ENCODE results near the gene HAND1.

The HAND1 gene

DNA sequence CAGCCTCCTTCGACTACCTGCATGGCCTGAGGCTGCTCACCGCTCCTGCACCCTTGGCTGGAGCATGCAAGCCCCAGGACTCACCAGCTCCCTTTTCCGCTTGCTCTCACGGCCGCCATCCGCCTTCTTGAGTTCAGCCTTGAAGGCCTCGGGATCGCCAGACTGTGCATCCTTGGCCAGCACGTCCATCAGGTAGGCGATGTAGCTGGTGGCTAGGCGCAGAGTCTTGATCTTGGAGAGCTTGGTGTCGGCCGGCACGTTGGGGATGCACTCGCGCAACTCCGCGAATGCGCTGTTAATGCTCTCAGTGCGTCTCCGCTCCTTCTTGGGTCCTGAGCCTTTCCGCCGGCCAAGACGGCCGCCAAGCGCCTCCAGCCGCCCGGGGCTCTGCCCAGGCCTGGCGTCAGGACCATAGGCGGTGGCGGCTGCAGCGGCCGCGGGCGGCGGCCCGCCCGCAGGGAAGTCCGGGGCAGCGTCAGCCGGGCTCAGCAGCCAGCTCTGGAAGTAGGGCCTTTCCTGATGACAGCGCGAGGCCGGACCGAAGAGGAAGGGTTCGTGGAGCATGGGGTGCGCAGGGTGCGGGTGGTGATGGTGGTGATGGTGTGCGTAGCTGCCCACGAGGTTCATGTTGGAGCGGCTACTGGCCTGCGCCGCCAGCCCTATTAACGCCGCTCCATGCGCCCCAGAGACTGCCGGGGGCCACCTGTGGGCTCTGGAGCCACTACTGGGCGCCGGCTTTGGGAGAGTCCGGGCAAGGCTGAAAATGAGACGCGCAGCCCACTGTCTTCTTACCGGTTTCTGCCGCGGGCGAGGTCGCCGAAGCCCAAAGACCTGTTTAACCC lies 424 bp downstream of the HAND1 start:
- DNase-seq, result no peak

DNA sequence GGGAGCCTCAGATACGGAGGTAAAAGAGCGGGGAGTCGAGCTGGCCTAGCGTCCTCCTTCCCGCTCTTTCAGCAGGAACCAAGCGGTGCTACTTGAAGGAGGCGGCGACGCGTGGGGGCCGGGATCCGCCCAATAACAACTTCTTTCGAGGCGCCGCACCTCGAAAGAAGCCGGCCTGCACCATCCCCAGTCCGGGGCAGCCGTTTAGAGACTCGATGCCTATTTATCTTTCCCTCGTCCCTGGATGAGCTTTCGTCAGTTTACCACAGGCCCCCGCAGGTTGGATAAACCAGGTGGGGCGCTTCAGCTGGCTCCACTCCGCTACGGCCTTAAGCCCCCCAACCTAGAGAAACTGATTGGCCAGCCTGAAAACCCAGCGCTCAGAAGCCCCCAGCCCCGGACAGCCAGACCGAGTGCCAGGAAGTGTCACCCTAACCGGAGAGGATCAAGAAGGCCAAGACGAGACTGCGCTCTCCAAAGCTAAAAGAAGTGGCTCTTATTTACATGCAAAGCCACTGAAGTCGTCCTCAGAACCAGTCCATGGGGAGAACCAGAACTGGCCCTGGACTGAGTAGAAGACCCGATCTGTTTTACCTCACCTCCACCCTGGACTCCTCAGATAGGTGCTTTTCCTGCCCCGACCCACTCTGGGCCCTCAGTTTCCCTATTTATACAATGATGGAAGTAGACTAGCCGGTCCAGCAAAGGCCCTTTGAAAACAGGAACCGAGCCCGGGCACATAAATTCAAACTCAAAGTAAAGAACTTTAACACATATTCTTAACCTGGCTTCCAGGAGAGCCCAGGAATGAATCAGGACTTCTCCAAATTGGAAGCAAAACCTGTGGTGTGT lies 1.4 kb downstream of the HAND1 start:
- DNase-seq, result no peak

DNA sequence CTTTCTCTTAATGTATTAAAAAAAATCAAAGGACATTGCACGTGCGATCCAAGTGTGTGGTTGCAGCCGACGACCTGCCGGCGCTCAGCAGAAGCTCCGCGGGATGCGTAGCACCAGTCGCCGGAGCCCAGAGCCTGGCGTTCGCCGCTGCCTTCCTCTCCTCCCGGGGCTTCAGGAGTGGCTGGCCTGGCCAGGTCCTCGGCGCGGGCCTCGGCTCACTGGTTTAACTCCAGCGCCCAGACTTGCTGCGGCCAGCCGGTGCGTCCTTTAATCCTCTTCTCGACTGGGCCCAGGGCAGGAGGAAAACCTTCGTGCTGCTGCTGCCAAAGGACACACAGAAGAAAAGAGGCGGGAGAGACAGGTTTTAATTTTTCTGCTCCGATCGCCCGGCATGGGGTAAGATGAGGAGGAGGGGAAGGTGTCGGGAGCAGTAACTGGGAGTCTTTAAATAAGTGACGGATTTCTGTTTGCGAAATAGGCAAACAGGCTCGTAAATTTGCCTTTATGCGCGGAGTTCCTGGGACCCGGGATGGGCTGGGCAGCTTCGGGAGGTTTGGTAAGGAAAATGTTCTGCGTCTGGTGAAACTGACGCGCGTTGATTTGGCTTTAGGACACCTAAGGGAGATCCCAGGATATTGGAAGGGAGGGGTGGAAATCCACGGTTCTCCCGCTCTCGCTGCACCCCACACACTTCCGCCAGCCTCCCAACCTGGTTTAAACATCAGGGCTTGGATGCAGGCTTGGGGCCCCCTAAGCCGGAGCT lies 2.3 kb downstream of the HAND1 start:
- DNase-seq, result no peak

DNA sequence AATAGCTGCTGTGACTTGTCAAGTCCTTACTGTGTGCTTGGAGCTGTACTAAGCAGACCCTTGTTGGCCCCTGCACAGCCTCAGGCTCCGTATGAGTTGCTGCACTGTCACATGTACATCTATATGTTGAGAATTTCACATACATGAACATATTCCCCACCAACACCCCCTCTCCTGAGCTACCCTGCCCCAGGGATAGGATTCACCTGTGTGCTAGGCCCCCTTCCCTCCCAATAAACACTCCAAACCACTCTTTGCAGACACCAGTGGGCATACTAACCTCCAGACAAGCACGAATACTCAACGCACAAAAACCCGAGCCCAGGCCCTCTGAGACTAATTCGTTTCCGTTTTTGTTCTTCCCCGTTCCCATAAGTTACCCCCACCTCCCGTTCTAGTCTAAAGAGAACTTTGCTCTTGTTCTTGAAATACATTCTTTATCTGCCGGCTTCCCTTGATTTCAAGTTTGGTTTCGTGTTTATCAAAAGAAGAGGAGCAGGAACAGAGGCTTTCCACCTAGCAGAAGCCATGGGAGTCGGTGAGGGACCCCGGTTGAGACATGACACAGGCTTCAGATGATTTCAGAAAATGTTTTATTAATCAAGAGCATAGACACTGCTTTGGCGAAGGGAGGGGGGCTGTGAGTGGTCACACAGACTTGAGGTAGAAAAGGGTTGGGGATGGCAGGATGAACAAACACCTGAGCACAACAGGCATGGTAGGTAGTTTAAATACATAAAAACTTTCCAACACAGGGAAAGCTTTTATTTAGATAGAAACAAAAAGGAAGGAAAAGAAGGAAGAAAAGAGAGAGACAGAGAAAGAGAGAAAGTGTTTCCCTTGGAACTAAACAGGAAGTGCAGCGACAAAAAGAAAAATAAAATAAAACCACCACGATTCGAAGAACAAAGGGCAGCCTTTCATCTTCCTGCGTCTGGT lies 3.4 kb downstream of the HAND1 start:
- no peak for DNase-seq

DNA sequence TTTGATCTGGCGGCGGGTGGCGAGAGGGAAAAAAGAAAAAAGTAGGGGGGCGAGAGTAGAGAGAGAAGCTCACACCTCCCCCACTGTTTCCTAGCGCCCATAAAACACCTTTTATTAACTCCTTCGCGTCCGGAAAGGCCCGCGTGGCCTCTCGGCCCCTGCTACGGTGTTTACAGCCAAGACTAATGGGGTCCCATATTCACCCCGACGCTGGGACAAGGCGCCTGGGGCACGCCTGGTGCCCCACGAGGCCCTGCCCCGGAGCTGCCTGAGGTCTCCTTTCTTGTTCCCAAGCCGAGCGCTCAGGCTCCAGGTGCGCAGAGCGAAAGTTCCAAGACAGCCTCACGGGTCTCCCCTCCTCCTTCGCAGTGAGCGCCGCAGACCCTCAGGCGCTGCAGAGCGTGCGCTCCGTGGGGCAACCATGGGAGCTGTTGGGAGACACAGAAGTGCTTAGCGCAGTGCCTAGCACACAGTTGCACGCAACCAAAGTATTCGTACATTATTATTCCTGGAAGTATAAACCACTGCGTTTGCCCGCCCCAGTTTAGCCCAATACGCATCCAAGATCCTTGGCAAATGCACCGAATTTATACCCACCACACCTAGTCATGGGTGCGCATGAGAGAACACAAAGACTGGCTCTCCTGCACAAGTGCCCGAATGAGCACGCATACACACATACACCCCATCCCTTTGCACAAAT lies 4.3 kb downstream of the HAND1 start:
- DNase-seq, result no peak

DNA sequence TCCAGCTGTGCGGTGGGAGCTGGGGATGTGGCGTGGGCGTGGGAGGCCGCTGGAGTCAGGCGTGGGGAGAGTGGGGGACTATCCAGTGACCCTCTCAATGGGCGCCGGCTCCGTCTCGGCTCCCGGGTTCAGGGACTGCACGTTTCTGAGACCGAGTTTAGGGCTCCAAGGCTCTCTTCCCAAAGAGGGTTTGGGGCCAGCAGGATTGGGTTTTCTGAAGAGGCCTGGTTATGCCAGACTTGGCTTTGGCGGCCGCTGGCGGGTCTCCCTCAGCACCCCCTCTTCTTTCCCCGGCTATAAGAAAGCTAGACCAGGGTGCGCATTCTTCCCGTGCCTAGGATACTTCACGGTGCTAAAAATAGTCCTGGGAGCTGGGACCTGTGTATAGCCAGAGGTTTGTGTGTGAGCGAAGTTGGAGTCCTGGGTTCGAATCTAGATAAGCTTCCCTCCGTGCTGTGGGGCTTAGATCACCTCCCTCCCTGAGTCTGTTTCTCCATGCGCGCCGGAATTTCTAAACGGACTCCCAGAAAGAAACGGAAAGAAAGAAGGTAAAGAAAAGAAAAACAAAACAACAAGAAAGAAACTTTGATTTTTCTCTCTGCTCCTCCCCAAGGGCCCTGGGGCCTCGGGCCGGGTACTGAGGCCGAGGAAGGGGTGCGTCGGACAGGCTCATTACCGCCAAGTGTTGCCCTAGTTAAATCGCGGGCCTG lies 5.0 kb downstream of the HAND1 start:
- DNase-seq, result no peak

DNA sequence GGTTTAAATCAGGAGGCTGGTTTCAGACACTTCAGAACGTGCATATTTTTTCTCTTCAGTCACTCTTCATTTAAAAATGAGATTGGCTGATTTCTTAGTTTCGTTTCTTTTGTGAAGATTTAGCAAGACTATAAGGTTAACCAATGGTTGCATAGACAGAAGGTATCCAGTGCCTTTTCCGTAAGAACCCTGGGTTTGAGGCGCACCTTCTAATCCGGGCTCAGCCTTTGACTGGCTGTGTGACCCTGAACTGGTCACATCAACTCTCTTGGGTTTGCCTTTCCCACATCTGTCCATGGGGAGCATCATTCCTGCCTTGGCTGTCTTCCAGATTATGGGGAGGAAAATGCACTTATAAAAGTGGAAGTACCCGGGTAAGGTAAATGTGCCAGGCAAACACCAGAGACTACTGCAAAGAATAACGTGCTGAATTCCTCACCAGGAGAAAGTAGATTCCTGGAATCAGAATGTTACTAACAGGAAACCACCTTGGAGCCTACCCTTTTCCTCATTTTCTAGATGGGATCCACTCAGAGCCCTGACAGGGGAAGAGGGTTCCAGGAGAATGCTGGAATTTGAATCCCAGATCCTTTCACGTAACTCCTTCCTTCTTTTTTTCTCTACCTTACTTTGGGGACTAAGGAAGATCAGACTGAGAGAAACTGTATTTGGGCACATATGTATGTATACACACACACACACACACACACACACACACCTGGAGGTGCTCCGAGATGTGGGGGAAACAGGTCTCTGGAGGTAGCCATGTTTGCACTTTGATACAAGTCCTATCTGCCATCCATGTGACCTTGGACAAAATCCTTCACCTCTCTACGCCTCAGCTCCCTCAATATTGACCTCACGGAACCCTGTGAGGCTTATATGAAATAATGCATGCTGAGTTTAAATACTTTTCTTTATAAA lies 6.8 kb downstream of the HAND1 start:
- DNase-seq, result no peak

DNA sequence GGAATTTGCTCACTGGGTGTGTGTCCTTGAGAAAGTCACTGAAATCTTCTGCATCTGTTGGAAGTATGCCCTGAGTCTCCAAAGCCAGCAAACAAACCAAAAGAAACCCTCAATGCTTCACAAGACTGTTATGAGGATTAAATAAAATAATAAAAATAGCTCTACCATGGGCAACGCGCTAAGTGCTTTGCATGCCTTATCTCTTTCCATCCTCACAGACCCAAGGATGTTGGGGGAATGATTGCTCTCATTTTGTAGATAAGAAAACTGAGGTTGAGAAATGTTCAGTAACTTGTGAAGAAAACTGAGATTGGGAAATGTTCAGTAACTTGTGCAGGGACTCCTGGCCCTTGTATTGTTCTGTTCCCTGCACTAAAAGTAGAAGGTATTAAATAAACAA lies 7.9 kb downstream of the HAND1 start:
- DNase-seq, result no peak

DNA sequence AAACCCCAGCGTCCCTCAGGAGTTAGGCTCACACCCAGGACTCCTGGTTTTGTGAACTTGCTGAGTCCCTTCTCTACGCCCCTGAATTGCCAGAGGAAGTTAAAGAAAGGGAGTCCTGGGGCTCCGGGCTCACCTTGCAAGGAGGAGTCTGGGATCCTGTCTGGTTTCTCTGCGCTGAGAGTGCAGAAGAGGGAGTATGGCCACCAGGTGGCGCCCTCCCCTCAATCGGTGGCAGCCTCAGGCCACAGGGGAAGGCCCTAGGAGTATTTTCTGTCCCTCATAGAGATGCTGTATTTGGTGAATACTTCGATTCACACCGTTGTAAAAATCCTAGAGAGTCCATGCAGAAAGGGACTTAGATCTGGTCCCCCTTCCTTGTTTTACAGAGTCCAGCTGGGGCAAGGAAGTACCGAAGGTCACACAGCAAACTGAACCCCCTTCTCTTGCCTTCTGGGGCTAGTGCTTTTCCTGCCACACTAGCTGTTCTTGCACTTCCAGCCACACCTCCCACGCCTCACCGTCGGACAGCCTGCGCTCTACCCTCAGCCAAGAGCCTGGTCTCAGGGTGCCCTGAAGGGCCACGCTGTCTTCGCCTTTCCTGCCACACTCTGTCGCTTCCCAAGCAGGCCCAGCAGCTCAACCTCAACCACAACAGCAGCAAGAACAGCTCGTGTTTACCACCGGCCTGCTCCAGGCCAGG lies 10.2 kb downstream of the HAND1 start:
- peak; percentile 16 for DNase-seq

DNA sequence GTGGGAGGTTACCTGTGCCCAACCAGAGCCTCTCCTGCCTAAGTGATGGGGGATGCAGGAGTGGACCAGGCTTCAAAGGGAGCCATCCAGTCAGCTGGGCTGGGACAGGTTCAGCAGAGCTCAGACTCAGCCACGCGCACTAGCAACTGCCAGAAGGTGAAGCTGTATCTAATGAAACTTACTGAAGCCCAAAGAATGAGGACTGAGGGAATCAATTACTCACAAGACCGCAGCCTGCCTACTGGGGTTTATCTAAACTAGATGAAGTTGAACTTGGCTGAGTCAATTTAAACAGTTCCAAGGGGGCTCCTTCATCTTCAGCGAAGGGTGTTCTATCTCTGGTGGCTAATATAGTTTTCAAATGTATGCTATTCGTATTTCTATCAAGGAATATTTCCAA lies 11.4 kb downstream of the HAND1 start:
- DNase-seq, result no peak

DNA sequence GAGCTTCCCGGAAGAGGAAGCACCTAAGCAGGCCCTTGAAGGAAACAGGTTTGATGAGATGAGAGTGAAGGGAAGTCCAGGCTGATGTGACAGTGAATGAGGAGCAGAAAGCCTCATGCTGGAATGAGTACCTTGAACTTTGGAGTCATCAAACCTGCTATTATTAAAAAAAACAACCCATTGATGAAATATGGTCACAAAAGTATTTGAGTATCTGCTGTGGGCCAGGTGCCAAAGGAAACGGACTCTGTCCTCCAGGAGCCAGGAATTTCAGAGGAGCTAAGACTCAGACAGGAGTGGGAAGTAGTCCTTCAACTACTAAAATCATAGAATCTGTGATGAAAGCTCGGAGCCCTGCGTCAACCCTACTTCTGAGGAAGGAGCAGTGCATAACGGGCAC lies 11.9 kb downstream of the HAND1 start:
- no peak for DNase-seq

DNA sequence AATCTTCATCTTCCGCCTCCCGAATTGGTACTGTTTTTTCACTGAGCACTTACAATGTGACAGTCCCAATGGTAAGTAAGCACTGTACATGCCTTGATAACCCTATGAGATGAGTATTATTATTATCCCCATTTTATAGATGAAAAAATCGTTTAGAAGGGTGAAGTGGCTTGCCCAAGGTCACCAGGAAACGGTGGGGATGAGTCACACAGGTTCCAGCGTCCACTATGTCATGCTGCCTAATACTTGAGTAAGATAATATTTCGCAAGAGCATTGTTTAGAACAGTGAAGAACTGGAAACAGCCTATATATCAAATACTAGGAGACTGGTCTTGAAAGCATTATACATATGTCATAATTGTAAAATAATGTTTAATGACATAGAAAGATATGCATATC lies 12.9 kb downstream of the HAND1 start:
- DNase-seq, result no peak

DNA sequence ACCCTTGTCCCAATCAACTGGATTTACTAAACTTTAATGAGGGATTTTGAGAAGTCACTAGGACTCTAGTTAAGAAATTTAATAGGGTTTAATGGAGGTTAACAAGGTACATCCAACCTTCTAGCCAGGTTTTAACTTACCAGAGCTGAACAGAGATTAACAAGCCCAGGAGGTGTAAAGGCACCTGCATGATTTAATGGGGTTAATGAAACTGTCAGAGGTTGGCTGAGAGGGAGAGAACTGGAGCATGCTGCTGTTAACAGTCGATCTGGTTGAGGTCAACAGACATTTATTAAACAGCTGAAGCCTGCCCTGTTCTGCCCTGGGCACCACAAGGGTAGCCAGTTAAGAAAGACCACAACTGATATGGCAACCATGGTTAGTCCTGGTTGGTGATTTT lies 13.6 kb downstream of the HAND1 start:
- no peak for DNase-seq

DNA sequence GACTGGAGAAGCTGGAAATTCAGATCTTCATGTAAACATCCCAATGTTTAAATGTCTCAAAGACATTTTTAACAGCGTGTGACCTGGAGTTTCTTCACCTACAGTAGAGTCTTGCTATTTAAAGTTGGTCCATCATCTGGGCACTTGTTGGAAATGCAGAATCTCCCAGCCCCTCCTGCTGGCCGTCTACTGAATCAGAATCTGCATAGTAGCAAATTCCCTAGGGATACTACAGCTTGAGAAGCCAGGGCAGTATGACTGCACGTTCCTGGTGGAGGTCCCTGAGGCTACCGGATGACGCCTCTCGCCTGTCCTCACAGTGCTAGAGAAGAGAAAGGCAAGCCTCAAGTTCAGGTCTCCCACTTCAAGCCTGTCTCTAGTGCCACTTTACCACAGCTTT lies 16.5 kb downstream of the HAND1 start:
- DNase-seq, result no peak

DNA sequence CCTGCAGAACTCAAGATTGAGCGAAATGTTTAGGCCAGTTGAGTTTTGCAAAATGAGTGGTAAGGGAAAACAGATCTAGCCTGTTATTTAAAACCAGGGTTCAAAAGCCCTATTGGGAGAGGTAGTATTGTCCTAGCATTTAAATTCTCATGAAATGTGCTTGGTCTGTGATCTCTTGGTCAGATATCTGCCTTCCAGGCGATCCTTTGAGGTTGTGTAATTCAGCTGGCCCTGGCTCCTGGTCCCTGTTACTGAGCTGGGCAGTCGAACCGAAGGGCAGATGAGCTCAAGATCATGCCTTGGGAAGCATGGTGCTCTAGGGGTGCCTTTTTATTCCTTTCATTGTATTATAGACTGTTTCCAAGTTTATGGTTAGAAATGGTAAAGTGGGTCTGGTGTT lies 17.9 kb downstream of the HAND1 start:
- no peak for DNase-seq

DNA sequence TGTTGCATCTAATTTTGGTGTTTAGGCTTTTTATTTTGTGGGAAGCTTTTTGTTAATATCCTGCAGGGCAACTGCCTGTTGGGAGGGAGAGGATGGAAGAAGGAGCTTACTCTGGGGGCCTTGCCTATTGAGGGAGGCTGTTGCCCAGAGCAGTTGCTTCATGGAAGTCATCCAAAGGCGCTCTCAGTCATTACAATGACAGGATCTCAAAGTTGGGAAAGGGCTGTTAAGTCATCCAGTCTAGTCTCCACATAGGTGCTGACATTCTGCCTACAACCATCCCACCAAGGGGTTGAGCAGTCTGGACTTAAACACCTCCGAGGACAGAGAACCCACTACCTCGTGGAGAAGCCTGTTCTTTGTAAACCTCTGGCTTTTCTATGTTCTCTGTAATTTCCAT lies 19.0 kb downstream of the HAND1 start:
- no peak for DNase-seq

DNA sequence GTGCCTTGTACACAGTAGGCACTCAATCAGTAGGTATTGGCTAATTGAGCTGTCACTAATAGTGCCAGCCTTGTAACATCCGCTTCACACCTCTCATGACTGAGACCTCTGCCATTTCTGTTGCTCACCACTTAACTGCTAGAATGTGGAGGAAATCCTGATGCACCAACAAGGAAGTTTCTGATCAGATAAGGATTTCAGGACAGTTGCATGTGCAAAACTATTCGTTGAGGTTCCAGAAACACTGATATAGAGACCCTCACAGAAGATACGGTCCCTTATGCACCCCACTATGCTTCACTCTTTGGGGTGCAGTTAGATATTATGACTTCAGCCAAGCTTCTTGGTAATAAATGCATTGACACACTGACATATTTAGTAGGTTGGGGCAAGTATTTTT lies 21.5 kb downstream of the HAND1 start:
- DNase-seq, result no peak

DNA sequence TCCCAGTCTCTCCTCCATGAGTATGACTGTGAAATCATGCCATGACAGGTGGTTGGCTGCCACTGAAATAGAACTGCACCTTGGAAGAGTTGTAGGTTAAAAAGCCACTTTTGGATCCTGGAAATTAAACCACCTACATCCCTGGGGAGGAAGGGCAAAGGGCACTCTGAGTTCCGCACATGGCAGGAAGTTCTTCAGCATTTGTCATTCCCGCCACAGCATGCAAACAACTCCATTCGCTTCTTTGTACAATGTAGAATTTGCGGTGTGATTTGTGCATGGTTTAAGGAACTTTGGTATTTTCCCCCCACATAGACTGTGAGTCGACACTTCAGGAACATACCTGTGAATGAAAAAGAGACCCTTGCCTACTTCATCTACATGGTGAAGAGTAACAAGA lies 22.4 kb downstream of the HAND1 start:
- no peak for DNase-seq

DNA sequence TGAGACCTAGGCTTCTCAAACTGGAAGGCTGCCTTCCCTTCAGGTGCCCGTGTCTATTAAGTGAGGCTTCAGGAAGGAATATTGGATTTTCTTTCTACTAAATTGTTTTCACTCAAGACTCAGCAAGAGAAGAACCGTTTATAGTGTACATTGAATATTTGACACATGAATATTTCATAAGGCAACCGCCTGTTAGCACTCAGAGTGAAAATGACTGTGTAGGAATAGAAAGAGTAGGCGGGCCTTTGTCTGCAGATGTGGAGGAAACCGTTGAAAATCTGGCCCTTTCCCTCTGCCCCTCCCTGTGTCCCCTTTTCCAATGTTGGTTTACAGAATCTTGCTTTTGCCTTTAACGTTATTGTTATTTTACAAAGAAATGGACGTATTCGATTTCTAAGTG lies 26.1 kb downstream of the HAND1 start:
- no peak for DNase-seq
